ENCODE results near the gene ALDH8A1.

DNA sequence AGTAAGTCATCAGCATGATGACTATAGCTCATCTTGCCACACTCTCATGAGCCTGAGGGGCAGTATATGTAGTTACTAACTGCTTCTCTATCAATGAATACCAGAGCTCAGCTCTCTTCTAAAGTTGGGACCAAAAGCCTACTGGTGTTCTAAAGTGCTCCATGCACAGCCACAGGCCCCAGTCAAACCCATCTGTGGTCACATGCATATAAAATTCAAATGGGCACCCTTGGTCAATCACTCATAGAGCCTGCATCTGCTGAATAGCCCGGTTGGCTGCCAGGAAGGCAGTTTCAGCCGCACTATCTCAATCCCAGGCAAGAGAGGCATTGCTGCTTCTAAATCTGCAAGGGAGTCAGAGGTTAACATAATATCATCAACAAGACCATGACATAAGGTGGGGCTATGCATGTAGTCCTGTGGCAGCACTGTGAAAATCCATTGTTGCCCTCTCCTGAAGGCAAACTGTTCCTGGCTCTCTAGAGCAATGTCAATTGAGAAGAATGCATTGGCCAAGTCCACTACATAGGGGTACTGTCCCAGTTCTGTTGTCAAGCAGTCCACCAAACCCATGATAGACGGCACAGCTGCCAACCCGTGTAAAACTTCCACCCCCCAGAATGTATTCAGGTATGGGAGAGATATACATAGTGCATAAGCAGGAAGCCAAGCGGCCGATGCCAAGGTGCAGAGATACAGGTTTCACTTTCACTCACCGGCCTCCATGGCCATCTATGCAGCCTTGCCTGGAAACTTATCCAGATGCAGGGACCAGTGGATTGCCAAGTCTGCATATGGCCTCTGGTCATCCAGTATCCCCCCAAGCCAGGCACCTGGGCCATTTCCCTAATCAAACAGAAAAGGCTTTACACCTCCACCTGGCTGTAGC, 76.2 kb downstream of the ALDH8A1 start:
- no peak for TF ChIP-seq EZH2 (IDR thresholded peaks at IDR 0.05; ENCODE audit: insufficient read depth, low read length)
- TF ChIP-seq, protein P1, sequence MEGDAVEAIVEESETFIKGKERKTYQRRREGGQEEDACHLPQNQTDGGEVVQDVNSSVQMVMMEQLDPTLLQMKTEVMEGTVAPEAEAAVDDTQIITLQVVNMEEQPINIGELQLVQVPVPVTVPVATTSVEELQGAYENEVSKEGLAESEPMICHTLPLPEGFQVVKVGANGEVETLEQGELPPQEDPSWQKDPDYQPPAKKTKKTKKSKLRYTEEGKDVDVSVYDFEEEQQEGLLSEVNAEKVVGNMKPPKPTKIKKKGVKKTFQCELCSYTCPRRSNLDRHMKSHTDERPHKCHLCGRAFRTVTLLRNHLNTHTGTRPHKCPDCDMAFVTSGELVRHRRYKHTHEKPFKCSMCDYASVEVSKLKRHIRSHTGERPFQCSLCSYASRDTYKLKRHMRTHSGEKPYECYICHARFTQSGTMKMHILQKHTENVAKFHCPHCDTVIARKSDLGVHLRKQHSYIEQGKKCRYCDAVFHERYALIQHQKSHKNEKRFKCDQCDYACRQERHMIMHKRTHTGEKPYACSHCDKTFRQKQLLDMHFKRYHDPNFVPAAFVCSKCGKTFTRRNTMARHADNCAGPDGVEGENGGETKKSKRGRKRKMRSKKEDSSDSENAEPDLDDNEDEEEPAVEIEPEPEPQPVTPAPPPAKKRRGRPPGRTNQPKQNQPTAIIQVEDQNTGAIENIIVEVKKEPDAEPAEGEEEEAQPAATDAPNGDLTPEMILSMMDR (IDR thresholded peaks at IDR 0.05; ENCODE audit: insufficient read depth, low read depth, low read length) = no peak
